Activated CD8-positive, alpha-beta memory T cell treated with anti-CD3 and anti-CD28 coated beads for 36 hours (primary cell): ENCODE results near the gene IL6R. TPM values are rescaled to one million over a fixed set of nuclear protein-coding genes. Genes with fewer than 3 reads are reported as not detected.

ENCODE experiments used
- CTCF ChIA-PET: fragments of 350-600 bp; sonication (Branson Sonifier 250); formaldehyde crosslinking; loops from one replicate; lab custom pipeline; 2021; ENCODE audit warnings: antibody characterized with exemption; lab: Charles Lee
- POLR2A ChIA-PET: fragments of 350-600 bp; sonication (Branson Sonifier 250); formaldehyde crosslinking; loops from one replicate; lab custom pipeline; 2021; ENCODE audit warnings: antibody characterized with exemption; lab: Charles Lee
- total RNA-seq, 2 experiments: library from RNA; stranded (reverse); gene quantifications; one replicate each; pipeline ENCODE4 v1.2.3, GENCODE V29; 2021

The IL6R gene
- total RNA-seq, 2 experiments from 2014 or later, result 1.0 to 1.5 TPM

DNA sequence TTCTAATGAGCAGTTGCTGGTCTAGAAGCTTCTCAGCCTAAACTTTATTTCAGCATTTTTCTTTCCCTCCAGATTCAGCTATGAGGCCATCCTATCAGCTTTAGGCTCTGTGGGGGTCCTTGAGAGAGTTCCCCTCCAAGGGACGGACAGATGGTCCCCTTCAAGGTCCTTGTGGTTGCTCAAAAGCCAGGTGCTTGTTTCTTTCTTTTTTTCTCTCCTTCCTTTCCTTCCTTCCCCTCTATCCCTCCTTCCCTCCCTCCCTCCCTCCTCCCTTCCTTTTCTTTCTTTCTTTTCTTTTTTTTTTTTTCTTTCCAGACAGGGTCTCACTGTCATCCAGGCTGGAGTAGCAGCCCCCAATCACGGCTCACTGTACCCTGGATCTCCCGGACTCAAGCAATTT, 1.2 kb upstream of the IL6R start:
- ChIA-PET CTCF (interaction anchor here (0.7 to 0.9 kb wide), 3 partner anchors 17 to 127 kb away, joined by 3 read pairs; no protein-coding TSS in a partner anchor), POLR2A (interaction anchor here (1.6 kb wide), 1 partner anchor 18 kb away, joined by 8 read pairs; no protein-coding TSS in a partner anchor)

DNA sequence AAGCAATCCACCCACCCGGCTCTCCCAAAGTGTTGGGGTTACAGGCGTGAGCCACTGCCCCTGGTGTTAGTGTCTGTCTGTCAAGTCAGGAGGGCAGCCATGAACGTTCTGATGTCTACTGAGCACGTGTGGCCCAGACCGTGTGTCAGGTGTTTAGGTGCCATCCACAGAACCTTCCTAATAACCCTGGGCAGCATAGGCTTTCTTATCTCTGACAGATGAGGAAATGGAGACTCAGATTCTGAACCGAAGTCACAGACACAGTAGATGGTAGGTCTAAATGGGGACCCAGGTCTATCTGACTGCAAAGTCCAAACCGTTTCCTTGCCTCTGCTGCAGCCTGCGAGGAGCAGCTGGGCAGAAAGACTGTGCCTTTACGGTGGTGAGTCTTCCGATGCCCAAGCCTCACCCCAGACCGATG, 622 bp upstream of the IL6R start:
- ChIA-PET POLR2A (no interaction called here), CTCF (interaction anchor here (1.3 kb wide), 1 partner anchor 18 kb away, joined by 3 read pairs; no protein-coding TSS in a partner anchor)

DNA sequence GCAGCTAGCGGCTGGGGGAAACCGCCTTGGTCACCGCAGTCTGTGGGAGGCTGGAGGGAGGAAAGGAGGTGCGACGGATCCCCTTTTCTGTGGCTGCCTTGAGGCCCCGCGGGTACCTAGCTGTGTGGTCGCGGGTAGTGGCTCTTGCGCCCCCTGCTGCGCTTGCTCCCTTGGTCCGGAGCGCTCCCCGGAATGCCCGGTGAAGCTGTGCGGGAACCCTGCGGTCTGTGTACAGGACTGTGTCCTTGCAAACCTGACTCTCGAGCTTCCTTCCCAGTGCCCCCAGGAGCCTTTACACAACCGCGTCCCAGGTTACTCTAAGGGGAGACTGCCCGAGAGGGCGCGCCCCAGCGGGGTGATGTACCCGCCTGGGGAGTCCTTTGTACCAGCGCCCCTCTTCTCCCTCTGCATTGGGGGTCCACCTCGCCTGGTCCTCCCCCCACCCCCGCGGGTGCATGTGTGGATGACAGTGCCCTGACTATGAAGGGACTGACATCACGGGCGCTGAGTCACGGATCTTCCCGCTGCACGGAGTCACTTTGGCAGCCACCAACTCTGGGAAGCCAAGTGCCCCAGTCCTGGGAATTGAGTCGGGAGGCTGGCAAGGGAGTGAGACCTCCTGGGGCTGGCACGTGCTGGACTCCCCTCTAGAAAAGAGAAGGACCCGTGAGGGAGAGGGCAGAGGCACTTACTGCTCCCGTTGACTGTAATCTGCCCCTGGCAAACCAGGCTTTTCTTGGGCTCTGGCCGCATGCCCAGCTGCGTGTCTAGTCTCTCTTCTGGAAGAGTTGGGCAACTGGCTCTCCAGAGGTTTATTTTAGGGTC, 816 bp downstream of the IL6R start:
- ChIA-PET POLR2A (interaction anchor here (0.5 to 1.0 kb wide), 2 partner anchors 19 to 152 kb away, joined by 3 to 5 read pairs; partner anchors contain the start of gene UBE2Q1), CTCF (interaction anchor here (0.8 to 3.0 kb wide), 7 partner anchors 10 to 73 kb away, joined by 3 to 11 read pairs (median 3); no protein-coding TSS in a partner anchor)

DNA sequence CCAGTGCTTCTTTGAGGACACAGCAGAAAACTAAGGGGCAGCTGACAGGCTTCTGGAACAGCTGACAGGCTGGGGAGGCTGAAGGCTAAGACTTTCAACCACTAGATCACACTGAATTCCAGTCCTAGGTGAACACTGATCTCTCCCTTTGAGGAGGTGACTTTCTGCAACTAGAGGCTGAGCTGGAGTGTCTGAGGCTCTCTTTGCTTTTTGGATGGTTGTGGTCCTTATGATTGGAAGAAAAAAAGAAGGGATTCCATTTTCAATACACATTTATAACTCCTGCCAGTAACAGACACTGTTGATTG, 1.4 kb downstream of the IL6R start:
- POLR2A ChIA-PET, result interaction anchor here (0.6 to 1.6 kb wide), 2 partner anchors 13 to 944 kb away, joined by 4 to 5 read pairs; no protein-coding TSS in a partner anchor
- CTCF ChIA-PET, result interaction anchor here (1.0 to 3.0 kb wide), 3 partner anchors 10 to 53 kb away, joined by 3 to 11 read pairs (median 3); no protein-coding TSS in a partner anchor

DNA sequence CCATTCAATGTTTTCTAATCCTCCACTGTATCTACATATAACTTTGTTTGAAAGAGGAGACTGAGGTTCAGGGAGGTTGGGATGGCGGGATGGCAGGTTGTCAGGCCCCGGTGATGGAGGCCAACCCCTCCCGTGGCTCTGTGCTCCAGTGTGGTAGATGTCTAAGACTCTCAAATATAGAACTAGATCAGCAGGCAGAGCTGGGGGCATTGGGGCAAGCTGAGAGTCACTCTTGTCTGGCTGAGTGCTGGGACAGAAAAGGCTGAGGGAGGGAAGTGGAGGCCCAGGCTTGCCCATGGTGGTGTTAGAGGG, 1.7 kb downstream of the IL6R start:
- ChIA-PET CTCF (interaction anchor here (0.8 to 3.0 kb wide), 5 partner anchors 10 to 62 kb away, joined by 3 to 11 read pairs (median 3); no protein-coding TSS in a partner anchor), POLR2A (interaction anchor here (0.6 to 1.6 kb wide), 2 partner anchors 13 to 944 kb away, joined by 4 to 5 read pairs; no protein-coding TSS in a partner anchor)

DNA sequence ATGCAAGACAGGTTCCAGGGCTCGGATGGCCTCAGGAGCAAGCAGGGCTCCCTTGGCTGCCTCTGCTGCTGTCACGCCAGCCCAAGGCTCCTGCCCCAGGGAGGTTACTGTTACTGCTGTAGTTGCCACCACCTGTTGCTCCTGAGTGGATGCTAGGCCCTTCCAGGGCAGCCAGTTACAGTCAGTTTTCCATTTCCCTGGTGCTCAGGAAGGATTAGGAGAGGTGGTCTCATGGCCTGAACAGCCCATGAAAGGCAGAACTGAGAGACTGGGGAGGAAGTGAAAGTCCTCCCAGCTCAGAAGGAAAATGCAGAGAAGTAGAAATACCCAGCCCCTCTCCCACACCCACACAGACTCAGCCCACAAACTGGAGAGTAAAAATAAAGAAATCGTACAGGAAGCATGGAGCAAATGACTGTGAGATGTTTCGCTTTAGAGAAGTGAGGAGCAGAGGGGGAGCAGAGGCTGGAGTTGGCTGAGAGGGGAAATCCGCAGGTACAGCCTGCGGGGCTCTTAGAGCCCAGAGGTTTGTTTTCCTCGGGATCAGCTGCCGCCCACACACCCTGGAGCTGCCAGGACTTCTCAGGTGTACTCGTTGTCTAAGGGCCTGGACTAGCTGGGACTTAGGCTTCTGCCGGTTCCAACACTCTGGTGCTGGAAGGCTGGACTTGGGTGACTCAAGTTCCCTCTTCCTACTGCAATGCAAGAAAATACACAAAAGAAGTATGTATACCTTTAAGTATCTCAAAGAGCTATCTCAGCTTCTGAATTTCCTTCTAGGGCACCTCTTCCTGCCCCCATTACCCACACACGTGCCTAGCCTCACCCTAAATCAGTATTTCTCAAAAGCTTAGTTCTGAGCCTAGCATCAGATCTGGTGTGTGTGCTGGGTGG, 2.3 kb downstream of the IL6R start:
- POLR2A ChIA-PET, result interaction anchor here (0.6 to 1.6 kb wide), 2 partner anchors 12 to 943 kb away, joined by 4 to 5 read pairs; no protein-coding TSS in a partner anchor
- CTCF ChIA-PET, result interaction anchor here (0.7 to 3.0 kb wide), 6 partner anchors 9 to 63 kb away, joined by 3 to 11 read pairs (median 4); no protein-coding TSS in a partner anchor

DNA sequence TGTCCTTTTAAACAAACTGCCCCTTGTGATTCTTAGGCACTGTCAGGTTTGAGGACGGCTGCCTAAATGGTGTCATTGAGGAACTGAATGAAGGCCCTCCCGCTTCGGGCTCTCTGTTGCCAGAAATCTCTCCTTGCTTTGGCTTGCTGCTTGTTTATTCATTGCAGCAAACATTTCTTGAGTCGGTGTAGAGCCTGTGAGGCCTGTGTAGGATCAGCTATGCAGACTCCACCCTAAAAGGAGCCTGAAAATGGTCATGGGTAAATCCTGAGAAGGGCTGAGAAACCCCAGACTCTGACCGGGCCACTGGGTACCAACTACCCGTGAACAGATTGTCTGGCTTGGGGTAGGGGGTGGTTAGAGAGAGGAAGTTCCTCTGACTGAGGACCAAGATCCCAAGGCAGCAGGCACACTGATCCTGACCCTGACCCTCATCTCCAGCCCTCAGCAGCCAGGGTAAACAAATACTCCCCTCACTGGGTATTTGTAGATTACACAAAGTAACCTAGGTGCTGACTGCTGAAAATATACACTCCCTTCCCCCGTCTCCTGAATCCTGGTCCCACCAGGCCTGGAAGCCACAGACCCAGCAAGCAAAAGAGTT, 3.1 kb downstream of the IL6R start:
- POLR2A ChIA-PET, result interaction anchor here (1.6 kb wide), 1 partner anchor 11 kb away, joined by 5 read pairs; no protein-coding TSS in a partner anchor
- CTCF ChIA-PET, result interaction anchor here (0.7 to 3.0 kb wide), 3 partner anchors 31 to 57 kb away, joined by 3 to 11 read pairs (median 4); no protein-coding TSS in a partner anchor

DNA sequence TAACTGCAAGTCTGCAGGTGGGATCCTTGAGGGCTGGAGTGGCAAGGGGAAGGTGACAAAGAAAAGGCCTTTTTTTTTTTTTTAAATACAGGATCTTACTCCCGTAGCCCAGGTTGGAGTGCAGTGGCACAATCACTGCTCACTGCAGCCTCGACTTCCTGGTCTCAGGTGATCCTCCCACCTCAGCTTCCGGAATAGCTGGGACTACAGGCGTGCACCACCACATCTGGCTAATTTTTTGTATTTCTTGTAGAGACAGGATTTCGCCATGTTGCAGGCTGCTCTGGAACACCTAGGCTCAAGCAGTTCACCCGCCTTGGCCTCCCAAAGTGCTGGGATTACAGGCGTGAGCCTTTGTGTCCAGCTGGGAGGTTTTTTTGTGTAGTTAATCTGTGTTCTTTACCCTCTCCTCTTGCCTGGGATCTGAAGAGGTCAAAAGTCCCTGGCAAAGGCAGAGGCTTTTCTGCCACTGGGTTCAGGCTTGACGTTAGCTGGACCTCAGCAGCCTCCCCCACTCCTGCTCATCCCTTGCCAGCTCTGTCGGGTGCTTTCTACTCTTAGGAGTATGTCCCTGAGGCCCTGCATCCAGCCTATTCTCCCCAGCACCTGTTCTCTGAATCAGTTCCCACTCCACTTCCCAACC, 5.2 kb downstream of the IL6R start:
- ChIA-PET CTCF (no interaction called here), POLR2A (interaction anchor here (0.8 kb wide), 1 partner anchor 24 kb away, joined by 3 read pairs; no protein-coding TSS in a partner anchor)

DNA sequence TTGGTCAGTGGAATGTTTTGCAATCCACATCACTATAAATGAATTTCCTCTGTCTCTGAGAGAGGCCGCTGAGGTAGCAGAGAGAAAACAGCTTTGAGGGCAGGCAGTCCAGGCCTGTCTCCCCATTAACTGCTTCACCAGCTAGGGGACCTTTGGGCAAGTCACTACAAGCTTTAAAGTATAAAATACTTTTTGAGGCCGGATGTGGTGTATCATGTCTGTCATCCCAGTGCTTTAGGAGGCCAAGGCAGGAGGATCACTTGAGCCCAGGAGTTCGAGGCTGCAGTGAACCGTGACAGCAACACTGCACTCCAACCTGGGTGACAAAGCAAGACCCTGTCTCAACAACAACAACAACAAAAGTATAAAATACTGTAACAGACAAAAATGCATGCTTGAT, 6.4 kb downstream of the IL6R start:
- ChIA-PET POLR2A (interaction anchor here (0.6 kb wide), 1 partner anchor 11 kb away, joined by 3 read pairs; no protein-coding TSS in a partner anchor), CTCF (no interaction called here)

DNA sequence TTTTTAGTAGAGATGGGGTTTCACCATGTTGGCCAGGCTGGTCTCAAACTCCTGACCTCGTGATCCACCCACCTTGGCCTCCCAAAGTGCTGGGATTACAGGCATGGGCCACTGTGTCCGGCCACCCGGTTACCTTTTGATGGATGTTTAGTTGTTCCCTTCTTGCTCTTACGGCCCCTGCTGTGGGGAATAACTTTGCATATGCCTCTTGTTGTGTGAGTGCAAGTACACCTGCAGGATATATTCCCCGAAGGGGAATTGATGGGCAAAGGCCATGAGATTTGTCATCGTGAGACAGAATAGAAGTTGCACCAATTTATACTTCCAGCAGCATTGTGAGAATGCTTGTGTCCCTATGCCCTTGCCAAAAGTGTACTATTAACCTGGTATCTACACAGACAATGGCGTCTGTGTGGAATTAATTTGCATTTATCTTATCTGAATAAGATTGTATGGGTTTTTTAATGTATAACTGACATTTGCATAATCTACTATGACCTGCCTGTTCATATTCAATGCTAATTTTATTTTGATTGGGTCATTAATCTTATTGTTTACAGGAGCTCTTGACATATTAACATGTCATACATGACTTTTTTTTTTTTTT, 8.1 kb downstream of the IL6R start:
- ChIA-PET CTCF (interaction anchor here (0.7 kb wide), 1 partner anchor 729 kb away, joined by 3 read pairs; no protein-coding TSS in a partner anchor), POLR2A (no interaction called here)

DNA sequence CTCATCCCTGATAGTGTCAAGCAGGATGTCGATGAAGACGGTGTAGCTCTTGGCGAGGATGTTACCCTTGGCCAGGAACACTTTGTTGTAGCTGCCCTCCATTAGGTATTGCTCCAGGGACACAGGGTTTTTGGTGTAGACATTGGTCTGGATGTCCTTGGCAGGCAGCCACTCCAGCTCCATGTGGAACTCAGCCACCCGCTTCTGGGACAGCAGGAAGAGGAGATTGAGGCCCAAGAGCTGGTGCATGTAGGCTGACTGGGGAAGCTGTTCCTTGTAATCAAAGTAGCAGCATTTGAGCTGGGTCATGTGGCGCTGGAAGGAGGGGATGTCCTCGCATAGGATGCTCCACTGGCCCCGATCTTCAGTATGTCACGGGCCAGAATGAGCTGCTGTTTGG, 9.5 kb downstream of the IL6R start:
- CTCF ChIA-PET, result interaction anchor here (1.1 kb wide), 1 partner anchor 16 kb away, joined by 4 read pairs; no protein-coding TSS in a partner anchor
- POLR2A ChIA-PET, result no interaction called here

DNA sequence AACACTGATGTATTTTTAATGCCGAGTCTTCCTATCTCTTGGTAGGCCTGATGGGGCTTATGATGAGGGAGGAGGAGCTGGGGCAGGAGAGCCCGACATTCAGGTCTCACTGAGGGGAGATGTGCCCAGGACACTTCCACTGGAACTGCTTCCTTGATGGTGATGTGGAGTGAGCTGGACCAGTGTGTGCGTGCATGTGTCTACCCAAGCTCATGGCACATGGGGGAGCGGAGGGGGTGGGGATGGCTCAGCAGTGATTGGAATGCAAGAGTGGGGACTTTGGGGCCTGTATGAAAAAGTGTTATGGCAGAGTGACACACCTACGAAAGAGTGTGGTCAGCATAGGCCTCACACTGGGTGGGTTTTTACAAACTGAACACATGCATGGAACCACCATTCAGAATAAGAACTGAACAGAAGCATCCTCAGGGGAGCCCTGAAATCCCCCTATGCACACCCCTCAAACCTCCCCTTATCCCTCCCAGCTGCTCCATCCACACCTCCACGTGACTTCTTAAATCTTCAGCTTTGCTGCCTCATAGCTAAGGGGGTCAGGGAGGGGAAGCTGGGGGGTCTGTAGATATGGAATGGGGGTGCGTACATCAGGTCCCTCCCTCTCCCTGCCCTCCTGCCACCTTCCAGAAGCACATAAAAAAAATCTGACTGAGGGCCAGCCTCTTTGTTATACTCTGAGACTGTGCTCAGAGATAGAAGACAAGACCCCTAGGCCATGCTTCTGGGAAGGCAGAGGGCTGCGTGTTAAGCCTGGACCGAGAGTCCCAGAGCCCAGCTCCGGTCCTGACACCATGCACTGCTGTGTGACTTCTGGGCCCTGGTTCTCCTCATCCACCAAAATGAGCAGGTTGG, 11.6 kb downstream of the IL6R start:
- CTCF ChIA-PET, result interaction anchor here (0.6 to 1.2 kb wide), 5 partner anchors 10 to 143 kb away, joined by 3 read pairs; partner anchors contain the start of gene IL6R
- POLR2A ChIA-PET, result no interaction called here

DNA sequence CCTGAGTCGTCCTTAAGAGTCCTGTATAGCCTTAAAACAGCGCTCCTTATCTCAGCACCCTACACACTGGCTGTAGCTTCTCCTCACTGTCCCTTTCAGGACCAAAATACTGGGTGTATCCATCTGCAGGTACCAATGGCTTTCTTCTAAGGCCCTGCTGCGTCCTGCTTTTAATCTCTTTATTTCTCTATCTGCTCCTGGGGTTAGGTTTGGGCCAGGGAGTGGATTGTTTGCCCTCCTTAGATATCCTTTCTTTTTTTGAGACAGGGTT, 12.1 kb downstream of the IL6R start:
- ChIA-PET CTCF (interaction anchor here (0.6 to 0.9 kb wide), 2 partner anchors 52 to 142 kb away, joined by 3 read pairs; no protein-coding TSS in a partner anchor), POLR2A (no interaction called here)

DNA sequence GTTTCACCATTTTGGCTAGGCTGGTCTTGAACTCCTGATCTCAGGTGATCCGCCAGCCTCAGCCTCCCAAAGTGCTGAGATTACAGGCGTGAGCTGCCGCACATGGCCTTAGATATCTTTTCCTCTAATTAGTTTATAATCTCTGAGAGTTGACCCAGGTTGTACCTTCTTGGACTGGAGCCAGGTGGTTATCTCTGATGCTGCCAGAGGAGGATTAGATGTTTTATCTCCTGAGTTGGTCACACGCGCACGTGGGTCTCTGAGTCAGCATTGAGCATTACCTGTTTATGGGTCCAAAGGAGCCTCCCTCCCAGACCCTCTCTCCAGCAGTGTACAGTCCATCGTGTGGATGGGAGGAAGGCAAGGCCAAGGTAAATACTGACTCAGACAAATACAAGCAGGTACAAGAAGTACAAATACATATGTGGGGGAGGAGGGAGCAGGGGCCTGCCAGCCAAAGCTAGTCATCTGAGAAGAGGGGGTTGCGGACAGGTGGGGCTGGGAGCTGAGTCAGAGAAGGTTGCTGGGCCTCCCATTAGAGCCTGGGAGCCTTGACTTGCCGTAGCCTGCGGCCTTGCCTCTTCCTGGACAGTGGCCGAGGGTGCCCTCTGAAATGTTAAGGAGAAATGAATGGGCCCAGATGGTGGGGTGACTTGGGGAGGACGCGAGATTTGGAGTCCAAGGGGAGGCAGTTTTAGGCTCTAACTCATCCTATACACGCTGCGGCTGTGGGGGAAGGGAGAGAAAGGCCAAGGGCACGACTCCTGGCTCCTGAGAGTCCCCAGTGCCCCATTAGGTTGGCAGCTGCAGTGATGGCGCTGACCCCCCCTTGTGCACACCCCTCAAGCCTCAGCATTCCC, 13.1 kb downstream of the IL6R start:
- ChIA-PET CTCF (interaction anchor here (3.2 kb wide), 1 partner anchor 12 kb away, joined by 9 read pairs; no protein-coding TSS in a partner anchor), POLR2A (interaction anchor here (0.6 to 1.1 kb wide), 2 partner anchors 114 to 648 kb away, joined by 3 to 4 read pairs; no protein-coding TSS in a partner anchor)

DNA sequence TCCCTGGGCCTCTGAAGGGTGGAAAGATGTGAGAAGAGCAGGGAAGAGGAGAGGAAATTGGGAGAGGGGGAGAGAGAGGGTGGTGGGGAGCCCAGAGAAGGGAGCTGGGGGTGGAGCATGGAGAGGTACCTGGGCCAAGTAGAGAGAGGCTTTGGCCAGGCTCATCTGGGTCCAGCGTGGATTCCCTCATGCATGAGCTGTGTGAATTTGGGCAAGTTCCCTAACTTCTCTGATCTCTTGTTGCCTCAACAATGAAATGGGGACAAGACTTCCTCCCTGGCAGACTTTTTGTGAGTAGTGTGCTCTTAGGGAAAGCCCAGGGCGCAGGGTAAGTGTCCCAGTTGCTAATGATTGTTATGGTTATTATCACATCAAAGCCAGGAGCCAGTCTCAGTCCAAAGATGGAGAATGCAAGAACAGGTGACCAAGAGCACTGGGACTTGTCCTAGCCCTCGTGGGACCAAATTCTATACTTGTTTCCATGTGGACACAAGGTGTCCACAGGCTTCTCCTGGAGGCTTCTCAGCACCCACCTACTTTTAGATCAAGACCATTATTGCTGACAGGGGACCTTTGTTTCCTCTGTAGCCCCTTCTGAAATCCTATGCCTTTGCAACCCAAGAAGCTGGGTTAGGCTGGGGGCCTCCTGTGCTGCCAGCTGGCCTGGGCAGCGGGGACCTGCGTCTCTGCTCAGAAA, 13.9 kb downstream of the IL6R start:
- CTCF ChIA-PET, result interaction anchor here (2.1 to 3.2 kb wide), 2 partner anchors 11 to 20 kb away, joined by 7 to 9 read pairs; no protein-coding TSS in a partner anchor
- POLR2A ChIA-PET, result interaction anchor here (1.1 to 1.5 kb wide), 2 partner anchors 12 to 114 kb away, joined by 3 to 5 read pairs; no protein-coding TSS in a partner anchor
